Stimulated activated CD4-positive, alpha-beta T cell treated with anti-CD3 and anti-CD28 coated beads, Interleukin-4, amount 100 ng/mL, for 1 hour (primary cell): ENCODE results near the gene NTM.
"Not testable (repeated sequence)": the region's sequence is repeated elsewhere in the genome, so short reads cannot be mapped to it uniquely, and the experiment has no call there.

Experiments used
- DNase-seq: peaks from one replicate; pipeline ENCODE4 v3.0.0-alpha.2; 2020

NTM gene

GRCh38 chr11:131674051-131674755 is 303.8 kb downstream of the NTM start:
- peak; percentile 28 for DNase-seq

- DNase-seq = no peak
Measured at GRCh38 chr11:131675121-131675888, 304.9 kb downstream of the NTM start.

GRCh38 chr11:131677828-131678470 is 307.5 kb downstream of the NTM start:
- DNase-seq = no peak

- no peak for DNase-seq
Measured at GRCh38 chr11:131678658-131679340, 308.4 kb downstream of the NTM start.

GRCh38 chr11:131680448-131680847 is 310.0 kb downstream of the NTM start:
- not testable (repeated sequence) for DNase-seq

GRCh38 chr11:131681920-131682319 is 311.5 kb downstream of the NTM start:
- no peak for DNase-seq

- DNase-seq = no peak
Measured at GRCh38 chr11:131682373-131683015, 312.1 kb downstream of the NTM start.

GRCh38 chr11:131683131-131683530 is 312.7 kb downstream of the NTM start:
- DNase-seq = no peak

- DNase-seq = no peak
Measured at GRCh38 chr11:131683666-131684065, 313.3 kb downstream of the NTM start.

- no peak for DNase-seq
Measured at GRCh38 chr11:131684111-131685060, 314.0 kb downstream of the NTM start.

GRCh38 chr11:131685206-131685605 is 314.8 kb downstream of the NTM start:
- DNase-seq = no peak

- DNase-seq = no peak
Measured at GRCh38 chr11:131685906-131686305, 315.5 kb downstream of the NTM start.

GRCh38 chr11:131686836-131687235 is 316.4 kb downstream of the NTM start:
- DNase-seq = no peak

- DNase-seq = no peak
Measured at GRCh38 chr11:131687291-131688047, 317.1 kb downstream of the NTM start.

GRCh38 chr11:131688048-131688693 is 317.8 kb downstream of the NTM start:
- DNase-seq = peak; percentile 18

- DNase-seq = no peak
Measured at GRCh38 chr11:131689049-131689925, 318.9 kb downstream of the NTM start.

- no peak for DNase-seq
Measured at GRCh38 chr11:131690362-131690761, 319.9 kb downstream of the NTM start.

GRCh38 chr11:131690776-131691175 is 320.4 kb downstream of the NTM start:
- DNase-seq = no peak
